ENCODE measurements around the gene KIF19. TPM values are rescaled to one million over a fixed set of nuclear protein-coding genes. Genes with fewer than 3 reads are reported as not detected.

Gene KIF19
- total and polyA plus RNA-seq, 2 of the 8 experiments (the other 6 are each of a cell fraction or from before 2014, with no cell fraction given) = 0.52 to 0.77 TPM

DNA sequence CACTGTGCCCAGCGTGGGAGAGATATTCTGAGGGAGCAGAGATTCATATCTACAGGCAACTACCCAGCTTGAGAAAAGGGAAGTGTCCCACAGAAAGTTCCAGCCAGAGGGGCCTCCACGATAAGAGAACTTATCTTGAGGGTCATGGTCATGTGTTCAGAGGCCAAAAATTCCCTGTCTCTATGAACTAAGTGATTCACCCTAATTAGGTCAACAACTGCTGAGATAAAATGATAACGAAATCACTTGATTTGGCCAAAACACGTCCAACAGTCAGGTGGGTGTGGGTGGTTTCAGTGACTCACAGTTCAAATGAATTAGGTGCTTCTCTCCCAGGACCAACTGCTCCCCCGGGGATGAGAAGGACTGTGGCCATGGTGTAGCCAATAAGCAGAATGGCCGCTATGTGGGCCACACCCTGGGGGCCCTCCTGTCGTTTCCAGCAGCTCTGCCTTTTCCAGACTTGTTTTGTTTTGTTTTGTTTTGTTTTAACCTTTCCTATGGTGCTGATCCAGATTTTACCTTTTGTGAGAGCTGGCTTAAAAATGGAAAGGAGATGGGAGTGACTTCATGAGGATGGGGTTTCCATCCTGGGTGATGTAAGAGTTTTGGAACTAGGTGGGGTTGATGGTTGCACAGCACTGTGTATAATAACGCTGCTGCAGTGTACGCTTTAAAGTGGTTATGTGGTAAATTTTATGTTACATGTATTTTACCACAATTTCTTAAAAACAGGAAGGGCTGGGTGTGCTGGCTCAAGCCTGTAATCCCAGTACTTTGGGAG lies 43.2 kb upstream of the KIF19 start:
- H2BK20ac ChIP-seq (ENCODE audit: low read length) = no peak overlapping the region
- H2BK15ac ChIP-seq (ENCODE audit: low read length) = no peak overlapping the region
- no peak overlapping the region for H3K4ac ChIP-seq (replicated peaks; ENCODE audit: insufficient read length, low read depth, low read length)
- peaks cover 5% of the 10 kb centered on the region; the same call in 1 of the 2 replicates for H3K23me2 ChIP-seq (ENCODE audit: low read depth, low read length)
- H3K27ac ChIP-seq (ENCODE audit: low read depth, low read length) = no peak overlapping the region
- no peak overlapping the region for H3K4me2 ChIP-seq (ENCODE audit: insufficient read depth in 1 of 2, low read depth in 2 of 2, low read length in 2 of 2)
- H3K4me3 ChIP-seq (ENCODE audit: extremely low read depth in 1 of 4, insufficient read depth in 2 of 4, low read depth in 3 of 4, low read length in 4 of 4) = no peak overlapping the region
- DNase-seq (ENCODE audit: low read depth in 1 of 2, low spot score in 2 of 2) = no peak
- no peak overlapping the region for H4K8ac ChIP-seq (ENCODE audit: extremely low read depth, insufficient read depth, low read length)
- FAIRE-seq = no peak
- no peak overlapping the region for H4K91ac ChIP-seq (replicated peaks; ENCODE audit: insufficient read length, low read length)
- 83% methylated on average over 9 of the region's 9 CpGs; no CpG with 5 or more reads in 1 of the 2 experiments for WGBS, 2 experiments (ENCODE audit: extremely low coverage in 1 of 2, insufficient coverage in 1 of 2, insufficient read length in 1 of 2, insufficient replicate concordance in 2 of 2, low coverage in 1 of 2, low lambda C conversion rate in 2 of 2, missing lambda C conversion rate in 1 of 2)
- H2AFZ ChIP-seq (ENCODE audit: low read length) = no peak overlapping the region
- POLR2A ChIA-PET (ENCODE audit: partially characterized antibody) = interaction anchor here (0.7 to 1.2 kb wide), 3 partner anchors 10 to 79 kb away, joined by 3 to 4 read pairs (median 3); no protein-coding TSS in a partner anchor
- no peak overlapping the region for H3K56ac ChIP-seq (replicated peaks; ENCODE audit: insufficient read length, low read depth, low read length)
- H3K18ac ChIP-seq (ENCODE audit: extremely low read depth, low read length) = no peak overlapping the region
- H2AK5ac ChIP-seq (ENCODE audit: low read depth, low read length) = no peak overlapping the region
- H3K4me1 ChIP-seq (replicated peaks in 1 of 4; ENCODE audit: control insufficient read depth in 3 of 4, insufficient read depth in 4 of 4, low read length in 3 of 4) = peaks cover 0 to 6% (median 4%) of the 10 kb centered on the region in 4 experiments; a peak in 3 of 7 replicates
- no peaks in the 10 kb centered on the region for H3K79me2 ChIP-seq (ENCODE audit: control insufficient read depth in 1 of 2, insufficient read depth in 2 of 2, low read length in 2 of 2)
- no peaks in the 10 kb centered on the region for H3K36me3 ChIP-seq (ENCODE audit: control insufficient read depth in 2 of 4, insufficient read depth in 4 of 4, low read length in 3 of 4)
- H4K20me1 ChIP-seq (replicated peaks in 1 of 2; ENCODE audit: control insufficient read depth in 1 of 2, insufficient read depth in 2 of 2, low read length in 2 of 2) = no peaks in the 10 kb centered on the region
- H2BK12ac ChIP-seq (ENCODE audit: low read depth, low read length) = no peak overlapping the region
- H4K5ac ChIP-seq (ENCODE audit: insufficient read length, low read depth, low read length) = no peak overlapping the region
- no peak overlapping the region for H3K9ac ChIP-seq (replicated peaks in 1 of 4; ENCODE audit: extremely low read depth in 1 of 4, low read depth in 3 of 4, low read length in 3 of 4)
- H3K27me3 ChIP-seq (replicated peaks in 1 of 4; ENCODE audit: control insufficient read depth in 3 of 4, extremely low read depth in 1 of 4, insufficient read depth in 3 of 4, low read length in 3 of 4) = no peaks in the 10 kb centered on the region
- H3K14ac ChIP-seq (ENCODE audit: insufficient read length) = no peak overlapping the region
- H2BK120ac ChIP-seq (replicated peaks; ENCODE audit: low read depth, low read length) = no peak overlapping the region
- no peaks in the 10 kb centered on the region for H3K79me1 ChIP-seq (ENCODE audit: low read depth, low read length)
- no peak overlapping the region for H3K23ac ChIP-seq (ENCODE audit: insufficient read length)
- CTCF ChIA-PET (ENCODE audit: partially characterized antibody) = interaction anchor here (0.6 to 9.1 kb wide), 10 partner anchors 7 to 250 kb away, joined by 3 to 106 read pairs (median 4); partner anchors contain the start of genes DNAI2 and GPR142
- H2BK5ac ChIP-seq (ENCODE audit: low read depth, low read length) = no peak overlapping the region
- no peaks in the 10 kb centered on the region for H3K9me3 ChIP-seq (ENCODE audit: insufficient read depth in 2 of 2, low read depth in 1 of 2, low read length in 1 of 2)
- TF ChIP-seq HDAC6 (IDR thresholded peaks at IDR 0.05; ENCODE audit: low read depth, low read length) (no peak), ASH2L (IDR thresholded peaks at IDR 0.05; ENCODE audit: low read length) (no peak), BCL11A (IDR thresholded peaks at IDR 0.05; ENCODE audit: low read depth in 2 of 2, low read length in 2 of 2) (no peak), EZH2 (IDR thresholded peaks at IDR 0.05; ENCODE audit: low read depth, low read length, severe bottlenecking) (no peak), SAP30 (IDR thresholded peaks at IDR 0.05; ENCODE audit: insufficient read depth, insufficient replicate concordance, low read length) (no peak), SIRT6 (IDR thresholded peaks at IDR 0.05; ENCODE audit: low read length) (no peak), CEBPB (IDR thresholded peaks at IDR 0.05; ENCODE audit: low read depth, low read length) (no peak), KDM1A (IDR thresholded peaks at IDR 0.05; ENCODE audit: borderline replicate concordance, low read length) (no peak), BRCA1 (IDR thresholded peaks at IDR 0.05; ENCODE audit: low read depth, low read length) (no peak), NANOG (IDR thresholded peaks at IDR 0.05; ENCODE audit: insufficient read depth, low read depth, low read length, poor library complexity, severe bottlenecking) (no peak), TBP (IDR thresholded peaks at IDR 0.05; ENCODE audit: low read depth, low read length) (no peak), SUZ12 (IDR thresholded peaks at IDR 0.05; ENCODE audit: low read length) (no peak), PHF8 (conservative IDR thresholded peaks at IDR 0.05; ENCODE audit: low read depth, low read length) (no peak)

All from H1 (cell line).